Mesendoderm (in vitro differentiated cells): ENCODE data around the gene ACTN1.

Experiments used
- DNase-seq: peaks from one replicate; pipeline ENCODE4 v3.0.0; 2013
- H2AK5ac ChIP-seq: 2 replicates; pipeline ENCODE4 v1.6.1; 2013; ENCODE audit warnings: low read length, inconsistent platforms
- H2BK120ac ChIP-seq: 2 replicates; pipeline ENCODE4 v1.6.1; 2013; ENCODE audit warnings: low read depth, mild to moderate bottlenecking, low read length, moderate library complexity, mixed read lengths
- H2BK15ac ChIP-seq: replicated peaks from 2 replicates; pipeline ENCODE4 v1.6.1; 2013; ENCODE audit warnings: low read depth, mild to moderate bottlenecking, moderate library complexity
- H2BK5ac ChIP-seq: 2 replicates; pipeline ENCODE4 v1.6.1; 2013; ENCODE audit warnings: low read length, inconsistent platforms
- H3K18ac ChIP-seq: 2 replicates; pipeline ENCODE4 v1.6.1; 2013; ENCODE audit warnings: mild to moderate bottlenecking, low read length, mixed read lengths
- H3K23ac ChIP-seq: one replicate; pipeline ENCODE4 v1.6.1; 2013; ENCODE audit warnings: low read length
- H3K27ac ChIP-seq: 2 replicates; pipeline ENCODE4 v1.5.1; 2013; ENCODE audit warnings: low read depth, mild to moderate bottlenecking, inconsistent platforms, low read length, moderate library complexity
- H3K27me3 ChIP-seq: 2 replicates; pipeline ENCODE4 v1.6.1; 2013; ENCODE audit warnings: low read length, control low read depth, mild to moderate bottlenecking, inconsistent platforms; ENCODE audit not compliant: insufficient read depth, poor library complexity
- H3K36me3 ChIP-seq: 2 replicates; pipeline ENCODE4 v1.6.1; 2013; ENCODE audit warnings: low read length, inconsistent platforms; ENCODE audit not compliant: control insufficient read depth, insufficient read depth
- H3K4ac ChIP-seq: one replicate; pipeline ENCODE4 v1.6.1; 2013; ENCODE audit warnings: low read depth, mild to moderate bottlenecking, low read length, moderate library complexity
- H3K4me1 ChIP-seq: 2 replicates; pipeline ENCODE4 v1.6.1; 2013; ENCODE audit warnings: low read depth, low read length, inconsistent platforms; ENCODE audit not compliant: control insufficient read depth
- H3K4me2 ChIP-seq: 2 replicates; pipeline ENCODE4 v1.6.1; 2013; ENCODE audit warnings: low read length
- H3K4me3 ChIP-seq: 2 replicates; pipeline ENCODE4 v1.5.1; 2013; ENCODE audit warnings: mild to moderate bottlenecking, low read length
- H3K56ac ChIP-seq: one replicate; pipeline ENCODE4 v1.6.1; 2013; ENCODE audit warnings: low read length
- H3K79me1 ChIP-seq: 2 replicates; pipeline ENCODE4 v1.6.1; 2013; ENCODE audit warnings: low read length, inconsistent platforms
- H3K79me2 ChIP-seq: 2 replicates; pipeline ENCODE4 v1.6.1; 2013; ENCODE audit warnings: mild to moderate bottlenecking, low read length; ENCODE audit not compliant: control insufficient read depth, insufficient read depth
- H3K9ac ChIP-seq: 2 replicates; pipeline ENCODE4 v1.6.1; 2013; ENCODE audit warnings: low read length, inconsistent platforms
- H4K5ac ChIP-seq: one replicate; pipeline ENCODE4 v1.6.1; 2013; ENCODE audit warnings: low read length
- H4K8ac ChIP-seq: one replicate; pipeline ENCODE4 v1.6.1; 2013; ENCODE audit warnings: low read depth, mild to moderate bottlenecking, control low read depth, low read length, moderate library complexity
- WGBS: extraction: QIAGEN DNeasy Blood & Tissue Kit; methylation state at CpG from one replicate; pipeline ENCODE4 v1.1.7; 2013; ENCODE audit warnings: low lambda C conversion rate, missing lambda C conversion rate; ENCODE audit not compliant: insufficient coverage; ENCODE audit errors: extremely low coverage; 5-methylcytosine and 5-hydroxymethylcytosine counted together

ACTN1 gene

GRCh38 chr14:68968051-68968450, 11.1 kb downstream of the ACTN1 start:
- Histone ChIP-seq H3K9ac (no peak overlapping the region), H2BK5ac (no peak overlapping the region), H3K56ac (no peak overlapping the region), H3K36me3 (no peaks in the 10 kb centered on the region), H3K4me2 (no peak overlapping the region), H3K79me2 (peaks cover 99% of the 10 kb centered on the region), H2AK5ac (no peak overlapping the region), H4K8ac (no peak overlapping the region), H2BK120ac (no peak overlapping the region), H3K79me1 (peaks cover 22% of the 10 kb centered on the region), H3K4me3 (no peak overlapping the region), H4K5ac (no peak overlapping the region), H2BK15ac (no peak overlapping the region), H3K27me3 (no peaks in the 10 kb centered on the region), H3K4ac (no peak overlapping the region), H3K23ac (no peak overlapping the region), H3K18ac (no peak overlapping the region), H3K27ac (no peak overlapping the region), H3K4me1 (peaks cover 15% of the 10 kb centered on the region)
- no peak for DNase-seq
- no CpG with 5 or more reads among the region's 8 CpGs for WGBS

GRCh38 chr14:68967459-68967940, 11.6 kb downstream of the ACTN1 start:
- H3K56ac ChIP-seq: no peak overlapping the region
- no peaks in the 10 kb centered on the region for H3K36me3 ChIP-seq
- no peak overlapping the region for H2BK5ac ChIP-seq
- no peak overlapping the region for H4K8ac ChIP-seq
- no peak overlapping the region for H2BK15ac ChIP-seq
- no peak overlapping the region for H3K9ac ChIP-seq
- H3K27ac ChIP-seq: no peak overlapping the region
- H4K5ac ChIP-seq: no peak overlapping the region
- peaks cover 26% of the 10 kb centered on the region for H3K79me1 ChIP-seq
- no peak overlapping the region for H2BK120ac ChIP-seq
- no peak overlapping the region for H3K18ac ChIP-seq
- peaks cover 99% of the 10 kb centered on the region for H3K79me2 ChIP-seq
- no peak overlapping the region for H3K4me3 ChIP-seq
- H3K23ac ChIP-seq: no peak overlapping the region
- WGBS: no CpG with 5 or more reads among the region's 3 CpGs
- no peak for DNase-seq
- no peaks in the 10 kb centered on the region for H3K27me3 ChIP-seq
- peaks cover 15% of the 10 kb centered on the region for H3K4me1 ChIP-seq
- no peak overlapping the region for H2AK5ac ChIP-seq
- H3K4ac ChIP-seq: no peak overlapping the region
- H3K4me2 ChIP-seq: no peak overlapping the region

- H3K4me2 ChIP-seq: no peak overlapping the region
- peaks cover 15% of the 10 kb centered on the region for H3K4me1 ChIP-seq
- no CpG with 5 or more reads among the region's 3 CpGs for whole genome bisulfite sequencing
Observed at GRCh38 chr14:68966872-68967301, 12.2 kb downstream of the ACTN1 start.

DNA sequence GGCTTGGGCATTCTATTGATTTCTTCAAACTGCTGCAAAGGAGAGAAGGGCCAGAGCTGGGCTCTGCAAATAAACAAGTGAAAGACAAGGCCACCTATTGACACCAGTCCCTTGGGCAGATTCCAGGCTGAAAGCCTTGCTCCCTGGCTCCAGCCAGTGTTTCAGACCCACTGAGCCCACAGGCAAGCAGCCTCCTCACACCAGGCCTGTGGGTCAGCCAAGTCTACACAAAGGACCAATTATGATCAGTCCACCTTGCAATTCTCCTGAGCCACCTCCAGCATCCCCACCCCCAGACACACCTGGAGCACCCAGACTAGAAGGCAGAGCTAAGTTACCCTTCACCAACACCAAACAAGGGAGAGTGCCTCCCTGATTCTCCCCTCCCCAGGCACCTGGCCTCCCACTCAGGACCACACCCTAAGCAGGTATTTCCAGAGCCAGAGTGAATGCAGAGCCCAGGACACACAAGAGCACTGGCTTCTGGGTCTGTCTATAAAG, 13.8 kb downstream of the ACTN1 start:
- Histone ChIP-seq H3K79me1 (peaks cover 31% of the 10 kb centered on the region), H2BK120ac (no peak overlapping the region), H3K36me3 (no peaks in the 10 kb centered on the region), H3K23ac (no peak overlapping the region), H4K5ac (no peak overlapping the region), H3K79me2 (peaks cover 94% of the 10 kb centered on the region), H2BK15ac (no peak overlapping the region), H4K8ac (no peak overlapping the region), H2BK5ac (no peak overlapping the region), H3K4me1 (peaks cover 9% of the 10 kb centered on the region), H3K4me3 (no peak overlapping the region), H3K18ac (no peak overlapping the region), H3K9ac (no peak overlapping the region), H2AK5ac (no peak overlapping the region), H3K4me2 (no peak overlapping the region), H3K27ac (no peak overlapping the region), H3K27me3 (no peaks in the 10 kb centered on the region), H3K56ac (no peak overlapping the region), H3K4ac (no peak overlapping the region)
- no peak for DNase-seq

More at GRCh38 chr14:68966872-68967301, 12.2 kb downstream of the ACTN1 start:
- Histone ChIP-seq H3K18ac (no peak overlapping the region), H3K27ac (no peak overlapping the region), H2AK5ac (no peak overlapping the region), H3K23ac (no peak overlapping the region), H4K5ac (no peak overlapping the region), H3K56ac (no peak overlapping the region), H3K27me3 (no peaks in the 10 kb centered on the region), H3K4ac (no peak overlapping the region), H3K36me3 (no peaks in the 10 kb centered on the region), H3K9ac (no peak overlapping the region), H2BK15ac (no peak overlapping the region), H3K79me2 (peaks cover 99% of the 10 kb centered on the region), H2BK120ac (no peak overlapping the region), H2BK5ac (no peak overlapping the region), H3K79me1 (peaks cover 30% of the 10 kb centered on the region), H4K8ac (no peak overlapping the region), H3K4me3 (no peak overlapping the region)
- DNase-seq: no peak

DNA sequence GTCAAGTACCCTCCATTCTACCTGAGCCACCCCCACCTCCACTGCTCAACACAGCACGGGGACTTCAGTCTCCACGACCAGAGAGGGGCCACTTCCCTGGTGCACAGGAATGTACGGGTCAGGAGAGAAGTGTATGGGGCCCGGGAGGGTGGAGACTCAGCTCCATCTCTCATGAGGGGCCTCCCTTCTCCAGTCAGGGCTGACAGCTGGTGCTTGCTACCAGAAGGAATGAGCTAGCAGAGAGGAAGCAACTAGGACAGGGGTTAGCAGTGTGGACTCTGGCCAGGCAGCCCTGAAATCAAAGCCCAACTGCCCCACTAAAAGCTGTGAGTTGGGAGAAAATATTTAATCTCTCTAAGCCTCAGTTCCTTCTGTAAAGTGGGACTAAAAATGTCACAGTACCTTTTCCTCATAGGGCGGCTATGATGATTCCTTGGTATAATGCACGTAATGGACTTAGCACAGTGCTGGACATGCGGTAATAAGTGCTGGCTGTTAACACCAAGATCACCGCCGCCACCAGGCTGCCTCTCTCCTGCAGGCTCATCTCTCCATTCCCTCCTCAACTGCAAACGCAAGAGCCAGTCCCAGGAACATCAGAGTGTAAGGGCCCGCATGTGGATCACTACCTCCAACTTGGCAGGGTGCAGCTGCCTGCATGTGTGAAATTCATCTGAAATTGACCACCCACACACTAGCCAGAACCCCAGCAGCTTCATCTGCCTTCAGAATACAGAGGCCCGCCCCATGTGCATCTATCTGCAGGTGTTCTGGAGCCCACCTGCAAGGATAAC, 14.6 kb downstream of the ACTN1 start:
- Histone ChIP-seq H3K27me3 (no peaks in the 10 kb centered on the region), H3K56ac (no peak overlapping the region), H3K23ac (peak overlapping the region; percentile 3), H3K27ac (no peak overlapping the region), H3K4me3 (no peak overlapping the region), H3K36me3 (no peaks in the 10 kb centered on the region), H3K18ac (no peak overlapping the region), H3K4ac (no peak overlapping the region), H4K5ac (no peak overlapping the region), H2BK5ac (no peak overlapping the region), H2BK15ac (no peak overlapping the region), H4K8ac (no peak overlapping the region), H2AK5ac (no peak overlapping the region), H3K4me2 (no peak overlapping the region), H3K4me1 (peaks cover 6% of the 10 kb centered on the region), H3K79me2 (peaks cover 92% of the 10 kb centered on the region), H2BK120ac (no peak overlapping the region), H3K9ac (no peak overlapping the region), H3K79me1 (peaks cover 30% of the 10 kb centered on the region)
- no CpG with 5 or more reads among the region's 12 CpGs for WGBS
- DNase-seq: no peak
